ENCODE measurements around the gene CTDP1. TPM values are rescaled to one million over a fixed set of nuclear protein-coding genes. Genes with fewer than 3 reads are reported as not detected.

Gene CTDP1
- total and polyA plus RNA-seq, 4 donors: 18.8 to 30.5 (median 21.7) TPM

DNA sequence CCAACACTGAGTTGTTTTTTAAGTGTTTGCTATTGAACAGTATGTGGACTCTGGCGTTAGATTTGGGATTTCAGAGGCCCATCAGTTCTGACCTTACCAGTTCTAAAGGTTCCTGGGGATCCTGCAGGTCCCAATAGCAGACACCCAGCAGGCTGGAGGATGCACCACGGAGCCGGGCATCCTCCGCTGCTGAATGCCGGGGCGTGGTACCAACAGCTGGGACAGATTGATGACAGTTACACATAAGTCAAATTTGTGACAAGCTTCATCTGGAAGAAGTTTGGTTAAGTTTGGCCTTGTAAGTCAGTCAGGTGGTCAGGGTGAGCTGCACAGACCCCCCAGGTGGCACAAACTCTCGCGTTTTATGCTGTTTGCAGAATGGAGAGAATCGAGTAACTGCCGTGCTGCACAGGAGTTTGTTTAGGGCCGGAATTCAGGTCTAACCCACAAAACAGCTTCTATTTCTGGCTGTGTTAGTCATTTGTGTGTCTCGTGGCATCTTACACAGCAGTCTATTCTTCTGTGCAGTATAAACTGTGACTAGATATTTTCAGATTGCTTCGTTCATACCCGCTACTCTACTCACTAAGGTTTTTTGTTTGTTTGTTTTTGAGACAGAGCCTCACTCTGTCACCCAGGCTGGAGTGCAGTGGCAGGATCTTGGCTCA is 19.2 kb downstream of the CTDP1 start:
- ATAC-seq (ENCODE audit: insufficient read depth, low FRiP score) (no peak), DNase-seq (no peak)
- Histone ChIP-seq H3K9me3 (ENCODE audit: control insufficient read depth in 4 of 4, insufficient read depth in 3 of 4, low read length in 3 of 4) (no peaks in the 10 kb centered on the region), H3K27me3 (ENCODE audit: control insufficient read depth in 3 of 3, insufficient read depth in 3 of 3, low read length in 2 of 3) (no peaks in the 10 kb centered on the region), H3K36me3 (ENCODE audit: control insufficient read depth in 4 of 4, insufficient read depth in 4 of 4, low read length in 4 of 4) (peaks cover 13 to 49% (median 23%) of the 10 kb centered on the region in 4 donors), H3K4me1 (ENCODE audit: control insufficient read depth in 5 of 5, insufficient read depth in 5 of 5, low read length in 5 of 5) (peaks cover 0 to 4% (median 0%) of the 10 kb centered on the region in 5 donors), H3K9ac (ENCODE audit: insufficient read depth in 1 of 2, low read length in 2 of 2) (no peak overlapping the region), H3K27ac (ENCODE audit: low read depth in 1 of 2, low read length in 1 of 2) (no peak overlapping the region), H3K4me3 (no peak overlapping the region)
- 94 to 97% methylated on average over 14 of the region's 14 CpGs for WGBS, 2 donors
- TF ChIP-seq, protein P1, sequence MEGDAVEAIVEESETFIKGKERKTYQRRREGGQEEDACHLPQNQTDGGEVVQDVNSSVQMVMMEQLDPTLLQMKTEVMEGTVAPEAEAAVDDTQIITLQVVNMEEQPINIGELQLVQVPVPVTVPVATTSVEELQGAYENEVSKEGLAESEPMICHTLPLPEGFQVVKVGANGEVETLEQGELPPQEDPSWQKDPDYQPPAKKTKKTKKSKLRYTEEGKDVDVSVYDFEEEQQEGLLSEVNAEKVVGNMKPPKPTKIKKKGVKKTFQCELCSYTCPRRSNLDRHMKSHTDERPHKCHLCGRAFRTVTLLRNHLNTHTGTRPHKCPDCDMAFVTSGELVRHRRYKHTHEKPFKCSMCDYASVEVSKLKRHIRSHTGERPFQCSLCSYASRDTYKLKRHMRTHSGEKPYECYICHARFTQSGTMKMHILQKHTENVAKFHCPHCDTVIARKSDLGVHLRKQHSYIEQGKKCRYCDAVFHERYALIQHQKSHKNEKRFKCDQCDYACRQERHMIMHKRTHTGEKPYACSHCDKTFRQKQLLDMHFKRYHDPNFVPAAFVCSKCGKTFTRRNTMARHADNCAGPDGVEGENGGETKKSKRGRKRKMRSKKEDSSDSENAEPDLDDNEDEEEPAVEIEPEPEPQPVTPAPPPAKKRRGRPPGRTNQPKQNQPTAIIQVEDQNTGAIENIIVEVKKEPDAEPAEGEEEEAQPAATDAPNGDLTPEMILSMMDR (IDR thresholded peaks at IDR 0.05; ENCODE audit: control extremely low read depth, extremely low read depth): no peak

DNA sequence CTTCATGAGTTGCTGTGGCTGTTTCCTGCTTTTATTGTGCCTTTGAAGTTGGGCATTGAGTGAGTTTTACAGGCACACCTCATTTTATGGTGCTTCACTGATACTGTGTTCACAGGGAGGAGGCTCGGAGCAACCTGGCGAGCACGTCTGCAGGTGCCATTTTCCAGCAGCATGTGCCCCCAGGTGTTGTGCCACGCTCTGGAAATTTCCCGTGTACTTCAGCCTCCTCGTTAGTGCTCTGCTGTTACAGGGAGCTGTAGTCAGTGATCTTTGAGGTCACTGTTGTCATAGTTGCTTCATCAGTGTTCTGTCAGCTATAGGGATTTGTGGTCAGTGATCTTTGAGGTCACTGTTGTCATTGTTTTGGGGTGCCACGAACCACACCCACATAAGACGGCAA is 20.1 kb downstream of the CTDP1 start:
- 86 to 94% methylated on average over 8 of the region's 8 CpGs for WGBS, 2 donors
- TF ChIP-seq, protein P1 (IDR thresholded peaks at IDR 0.05; ENCODE audit: control extremely low read depth, extremely low read depth): no peak
- Histone ChIP-seq H3K4me3 (no peak overlapping the region), H3K27me3 (ENCODE audit: control insufficient read depth in 3 of 3, insufficient read depth in 3 of 3, low read length in 2 of 3) (no peaks in the 10 kb centered on the region), H3K4me1 (ENCODE audit: control insufficient read depth in 5 of 5, insufficient read depth in 5 of 5, low read length in 5 of 5) (peaks cover 0 to 3% (median 0%) of the 10 kb centered on the region in 5 donors), H3K36me3 (ENCODE audit: control insufficient read depth in 4 of 4, insufficient read depth in 4 of 4, low read length in 4 of 4) (peaks cover 13 to 57% (median 25%) of the 10 kb centered on the region in 4 donors), H3K27ac (ENCODE audit: low read depth in 1 of 2, low read length in 1 of 2) (no peak overlapping the region), H3K9ac (ENCODE audit: insufficient read depth in 1 of 2, low read length in 2 of 2) (no peak overlapping the region), H3K9me3 (ENCODE audit: control insufficient read depth in 4 of 4, insufficient read depth in 3 of 4, low read length in 3 of 4) (no peaks in the 10 kb centered on the region)
- no peak for DNase-seq
- no peak for ATAC-seq (ENCODE audit: insufficient read depth, low FRiP score)

DNA sequence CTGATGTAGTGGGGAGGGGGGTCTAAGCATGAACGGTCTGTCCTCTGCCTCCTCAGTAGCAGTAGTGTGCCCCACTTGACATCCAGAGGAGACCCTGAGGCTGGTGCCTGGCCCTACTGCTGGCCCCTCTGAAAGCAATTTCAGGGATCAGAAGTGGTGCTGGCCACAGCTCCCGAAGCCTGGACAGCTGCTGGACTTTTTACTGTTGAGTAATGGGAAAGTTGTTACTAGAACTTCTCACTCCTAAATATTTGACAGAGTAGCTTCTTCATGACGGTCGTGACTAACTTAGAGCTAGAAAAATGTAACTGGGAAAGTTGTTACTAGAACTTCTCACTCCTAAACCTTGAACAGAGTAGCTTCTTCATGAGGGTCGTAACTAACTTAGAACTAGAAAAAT is 23.3 kb downstream of the CTDP1 start:
- ATAC-seq (ENCODE audit: insufficient read depth, low FRiP score) (no peak), DNase-seq (no peak)
- no peak overlapping the region for H3K4me3 ChIP-seq
- TF ChIP-seq, protein P1 (IDR thresholded peaks at IDR 0.05; ENCODE audit: control extremely low read depth, extremely low read depth): no peak
- H3K9ac ChIP-seq (ENCODE audit: insufficient read depth in 1 of 2, low read length in 2 of 2): no peak overlapping the region
- no peaks in the 10 kb centered on the region for H3K4me1 ChIP-seq (ENCODE audit: control insufficient read depth in 5 of 5, insufficient read depth in 5 of 5, low read length in 5 of 5)
- WGBS, 2 donors: 95 to 99% methylated on average over 5 of the region's 5 CpGs
- no peaks in the 10 kb centered on the region for H3K9me3 ChIP-seq (ENCODE audit: control insufficient read depth in 4 of 4, insufficient read depth in 3 of 4, low read length in 3 of 4)
- H3K27ac ChIP-seq (ENCODE audit: low read depth in 1 of 2, low read length in 1 of 2): no peak overlapping the region
- no peaks in the 10 kb centered on the region for H3K27me3 ChIP-seq (ENCODE audit: control insufficient read depth in 3 of 3, insufficient read depth in 3 of 3, low read length in 2 of 3)
- peaks cover 13 to 59% (median 21%) of the 10 kb centered on the region in 4 donors for H3K36me3 ChIP-seq (ENCODE audit: control insufficient read depth in 4 of 4, insufficient read depth in 4 of 4, low read length in 4 of 4)

DNA sequence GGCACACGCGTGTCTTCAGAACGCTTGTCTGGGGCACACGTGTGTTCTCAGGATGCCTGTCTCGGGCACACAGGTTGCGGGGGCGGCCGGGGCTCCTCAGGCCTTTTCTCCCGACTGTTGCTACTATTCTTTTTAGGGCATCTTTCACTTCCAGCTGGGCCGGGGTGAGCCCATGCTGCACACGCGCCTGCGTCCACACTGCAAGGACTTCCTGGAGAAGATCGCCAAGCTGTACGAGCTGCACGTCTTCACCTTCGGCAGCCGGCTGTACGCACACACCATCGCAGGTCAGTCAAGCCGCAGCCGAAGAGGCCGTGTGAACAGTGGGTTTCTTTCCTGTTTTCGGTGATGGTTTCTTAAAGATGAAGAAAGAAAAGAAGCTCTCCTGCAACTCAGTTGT is 25.0 kb downstream of the CTDP1 start:
- TF ChIP-seq, protein P1 (IDR thresholded peaks at IDR 0.05; ENCODE audit: control extremely low read depth, extremely low read depth): no peak
- Histone ChIP-seq H3K4me1 (ENCODE audit: control insufficient read depth in 5 of 5, insufficient read depth in 5 of 5, low read length in 5 of 5) (no peaks in the 10 kb centered on the region), H3K27ac (ENCODE audit: low read depth in 1 of 2, low read length in 1 of 2) (no peak overlapping the region), H3K4me3 (no peak overlapping the region), H3K27me3 (ENCODE audit: control insufficient read depth in 3 of 3, insufficient read depth in 3 of 3, low read length in 2 of 3) (no peaks in the 10 kb centered on the region), H3K36me3 (ENCODE audit: control insufficient read depth in 4 of 4, insufficient read depth in 4 of 4, low read length in 4 of 4) (peaks cover 8 to 53% (median 13%) of the 10 kb centered on the region in 4 donors), H3K9me3 (ENCODE audit: control insufficient read depth in 4 of 4, insufficient read depth in 3 of 4, low read length in 3 of 4) (no peaks in the 10 kb centered on the region), H3K9ac (ENCODE audit: insufficient read depth in 1 of 2, low read length in 2 of 2) (no peak overlapping the region)
- DNase-seq (no peak), ATAC-seq (ENCODE audit: insufficient read depth, low FRiP score) (no peak)
- 97 to 98% methylated on average over 24 of the region's 24 CpGs for WGBS, 2 donors

Measured in lung (tissue), 12 donors.